Upper lobe of left lung (tissue), 4 donors: Measurements from ENCODE around the gene SGSM2.

Source experiments
- EP300 ChIP-seq, 4 donors: sonication (generic); formaldehyde crosslinking; IDR thresholded peaks; one replicate each; pipeline ENCODE4 v1.5.1; 2017; ENCODE audit warnings: antibody characterized with exemption in 4 of 4, control low read depth in 2 of 4
- POLR2A ChIP-seq, 4 donors: fragments of 450-650 bp; IDR thresholded peaks; one replicate each; pipeline ENCODE4 v1.5.1; 2016 to 2017; ENCODE audit warnings: antibody characterized with exemption in 4 of 4, mild to moderate bottlenecking in 2 of 4
- POLR2AphosphoS5 ChIP-seq, 2 donors: sonication (generic); formaldehyde crosslinking; IDR thresholded peaks; one replicate each; pipeline ENCODE4 v1.5.1; 2017; ENCODE audit warnings: antibody characterized with exemption in 2 of 2
- TF ChIP-seq, protein P1 (sequence below), 6 experiments: fragments of 450-650 bp in 4 of 6; fragments of 200-600 bp in 2 of 6; sonication (generic) in 2 of 6; IDR thresholded peaks; one replicate each; pipeline ENCODE4 v1.5.1; 2016 to 2019; ENCODE audit warnings: antibody characterized with exemption in 6 of 6

GRCh38 chr17:2390199-2390836 is 53.0 kb downstream of the SGSM2 start:
- TF ChIP-seq, protein P1, sequence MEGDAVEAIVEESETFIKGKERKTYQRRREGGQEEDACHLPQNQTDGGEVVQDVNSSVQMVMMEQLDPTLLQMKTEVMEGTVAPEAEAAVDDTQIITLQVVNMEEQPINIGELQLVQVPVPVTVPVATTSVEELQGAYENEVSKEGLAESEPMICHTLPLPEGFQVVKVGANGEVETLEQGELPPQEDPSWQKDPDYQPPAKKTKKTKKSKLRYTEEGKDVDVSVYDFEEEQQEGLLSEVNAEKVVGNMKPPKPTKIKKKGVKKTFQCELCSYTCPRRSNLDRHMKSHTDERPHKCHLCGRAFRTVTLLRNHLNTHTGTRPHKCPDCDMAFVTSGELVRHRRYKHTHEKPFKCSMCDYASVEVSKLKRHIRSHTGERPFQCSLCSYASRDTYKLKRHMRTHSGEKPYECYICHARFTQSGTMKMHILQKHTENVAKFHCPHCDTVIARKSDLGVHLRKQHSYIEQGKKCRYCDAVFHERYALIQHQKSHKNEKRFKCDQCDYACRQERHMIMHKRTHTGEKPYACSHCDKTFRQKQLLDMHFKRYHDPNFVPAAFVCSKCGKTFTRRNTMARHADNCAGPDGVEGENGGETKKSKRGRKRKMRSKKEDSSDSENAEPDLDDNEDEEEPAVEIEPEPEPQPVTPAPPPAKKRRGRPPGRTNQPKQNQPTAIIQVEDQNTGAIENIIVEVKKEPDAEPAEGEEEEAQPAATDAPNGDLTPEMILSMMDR (IDR thresholded peaks at IDR 0.05), result no peak
- TF ChIP-seq POLR2AphosphoS5 (IDR thresholded peaks at IDR 0.05) (no peak), POLR2A (IDR thresholded peaks at IDR 0.05) (no peak), EP300 (IDR thresholded peaks at IDR 0.05) (no peak)
